ENCODE measurements around the gene MRFAP1L1. TPM values are rescaled to one million over a fixed set of nuclear protein-coding genes. Genes with fewer than 3 reads are reported as not detected.

The MRFAP1L1 gene
- polyA plus RNA-seq, 3 donors from 2014 or later, result 81.3 to 159 (median 139) TPM

DNA sequence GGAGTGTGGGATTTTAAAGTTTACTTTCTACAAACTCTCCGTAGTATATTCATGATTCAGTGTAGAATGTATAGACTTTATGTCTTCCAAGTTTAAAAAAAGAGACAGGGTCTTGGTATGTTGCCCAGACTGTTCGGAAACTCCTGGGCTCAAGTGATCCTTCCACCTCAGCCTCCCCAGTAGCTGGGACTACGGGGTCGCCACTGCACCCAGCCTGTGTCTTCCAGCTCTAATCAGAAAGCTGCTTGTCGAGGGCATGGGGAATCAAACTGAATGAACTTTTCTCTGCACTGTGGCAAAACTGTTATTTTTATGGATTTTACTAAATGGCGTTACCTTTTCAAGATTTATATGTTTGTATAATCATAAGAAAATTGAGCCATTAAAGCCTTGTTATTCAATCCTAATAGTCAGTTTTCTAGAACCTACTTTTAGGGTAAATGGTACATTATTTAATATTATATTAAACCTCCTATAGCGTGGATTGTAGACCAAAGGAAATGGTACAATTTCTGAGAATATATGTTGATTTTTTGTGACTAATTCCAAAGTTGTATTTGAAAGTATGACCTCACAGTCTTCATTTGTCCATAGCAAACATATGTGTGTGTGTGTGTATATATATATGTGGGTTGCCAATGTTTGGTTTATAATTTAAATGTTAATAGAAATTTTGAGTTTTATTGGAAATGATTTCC lies 7.4 kb upstream of the MRFAP1L1 start:
- H3K9me3 Mint-ChIP-seq, result no peaks in the 10 kb centered on the region
- peaks cover 41 to 51% of the 10 kb centered on the region in 2 donors for H3K4me1 Mint-ChIP-seq
- peaks cover 4 to 5% (median 4%) of the 10 kb centered on the region in 3 donors for H3K36me3 Mint-ChIP-seq
- peaks cover 5 to 7% (median 6%) of the 10 kb centered on the region in 3 donors for H3K27me3 Mint-ChIP-seq (ENCODE audit: low read depth in 3 of 3)
- peak overlapping the region; percentile 84 to 98 (median 92) for H3K27ac Mint-ChIP-seq
- peak overlapping the region; percentile 84 to 96 (median 92) for H3K4me3 Mint-ChIP-seq
- DNase-seq, result no peak

DNA sequence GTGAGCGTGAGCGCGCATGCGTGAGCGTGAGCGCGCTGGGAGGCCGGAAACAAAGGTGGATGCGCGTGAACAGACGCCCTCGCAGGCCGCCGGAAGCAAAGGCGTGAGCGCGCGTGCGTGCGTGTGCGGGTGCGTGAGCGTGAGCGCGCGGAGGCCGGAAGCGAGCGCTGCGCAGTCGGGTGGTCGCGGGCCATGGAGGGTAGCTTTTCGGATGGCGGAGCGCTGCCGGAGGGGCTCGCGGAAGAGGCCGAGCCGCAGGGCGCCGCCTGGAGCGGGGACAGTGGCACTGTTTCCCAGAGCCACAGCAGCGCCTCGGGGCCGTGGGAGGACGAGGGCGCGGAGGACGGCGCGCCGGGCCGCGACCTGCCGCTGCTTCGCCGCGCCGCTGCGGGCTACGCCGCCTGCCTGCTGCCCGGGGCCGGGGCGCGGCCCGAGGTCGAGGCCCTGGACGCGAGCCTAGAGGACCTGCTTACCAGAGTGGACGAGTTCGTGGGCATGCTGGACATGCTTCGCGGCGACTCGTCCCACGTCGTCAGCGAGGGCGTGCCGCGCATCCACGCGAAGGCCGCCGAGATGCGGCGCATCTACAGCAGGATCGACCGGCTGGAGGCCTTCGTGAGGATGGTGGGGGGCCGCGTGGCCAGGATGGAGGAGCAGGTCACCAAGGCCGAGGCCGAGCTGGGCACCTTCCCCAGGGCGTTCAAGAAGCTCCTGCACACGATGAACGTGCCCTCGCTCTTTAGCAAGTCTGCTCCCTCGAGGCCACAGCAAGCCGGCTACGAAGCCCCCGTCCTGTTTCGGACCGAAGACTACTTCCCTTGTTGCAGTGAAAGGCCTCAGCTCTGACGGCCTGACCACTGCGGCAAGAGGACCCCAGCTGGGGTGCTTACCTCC lies 6.6 kb upstream of the MRFAP1L1 start, which contains the start of gene BLOC1S4:
Gene BLOC1S4, plus strand, starts transcription at position 157 of the 894 bp plus-strand sequence. Its CDS starts 36 bp downstream, at position 193.
- Mint-ChIP-seq H3K4me3 (peak within 1 kb of the TSS; percentile 92 to 97 (median 95)), H3K9me3 (no peaks in the 10 kb centered on the region), H3K27ac (peak within 1 kb of the TSS; percentile 92 to 98 (median 95)), H3K27me3 (ENCODE audit: low read depth in 3 of 3) (peaks cover 5 to 7% (median 6%) of the 10 kb centered on the region in 3 donors), H3K36me3 (peaks cover 4 to 5% (median 4%) of the 10 kb centered on the region in 3 donors), H3K4me1 (peaks cover 40 to 50% of the 10 kb centered on the region in 2 donors)
- DNase-seq, result peak; percentile 92 to 94 (median 94)

DNA sequence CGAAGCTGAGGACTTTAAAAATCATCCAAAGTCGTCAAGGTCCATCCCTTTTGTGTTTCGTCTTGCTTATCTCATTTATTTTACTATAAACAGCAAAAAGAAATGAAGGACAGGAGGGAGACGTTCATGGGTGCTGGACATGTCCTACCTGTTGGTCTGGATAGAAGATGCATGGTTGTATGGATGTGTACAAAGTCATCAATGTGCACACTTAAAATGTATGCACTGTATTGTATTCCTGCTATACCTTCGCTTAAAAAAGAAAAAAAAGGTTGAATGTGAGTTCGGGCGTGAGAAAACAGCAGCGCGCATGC lies 6.0 kb upstream of the MRFAP1L1 start:
- peak overlapping the region; percentile 92 to 98 (median 95) for H3K27ac Mint-ChIP-seq
- H3K27me3 Mint-ChIP-seq (ENCODE audit: low read depth in 3 of 3), result peaks cover 5 to 6% (median 5%) of the 10 kb centered on the region in 3 donors
- H3K4me1 Mint-ChIP-seq, result peaks cover 39 to 47% of the 10 kb centered on the region in 2 donors
- H3K9me3 Mint-ChIP-seq, result no peaks in the 10 kb centered on the region
- peaks cover 4 to 5% (median 4%) of the 10 kb centered on the region in 3 donors for H3K36me3 Mint-ChIP-seq
- no peak for DNase-seq
- peak overlapping the region; percentile 92 to 97 (median 95) for H3K4me3 Mint-ChIP-seq

DNA sequence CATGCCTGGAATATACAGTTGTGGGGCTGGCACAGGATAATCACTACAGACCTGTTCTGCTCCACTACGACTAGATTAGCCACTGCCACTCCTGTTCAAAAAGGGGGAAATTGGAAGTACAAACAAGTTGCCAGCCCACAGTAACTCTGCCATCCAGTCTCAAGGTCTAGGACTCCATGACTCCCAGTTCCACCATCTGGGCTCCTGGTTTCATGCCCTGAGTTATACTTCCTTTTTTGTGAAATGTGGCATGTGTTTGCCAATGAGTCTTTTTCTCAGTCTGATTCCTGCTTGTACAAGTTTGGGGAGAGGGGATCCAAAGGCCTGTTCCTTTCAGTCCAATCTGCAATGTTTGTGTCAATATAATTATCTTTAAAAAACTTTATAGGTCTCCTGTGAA lies 5.3 kb upstream of the MRFAP1L1 start:
- peaks cover 42 to 50% of the 10 kb centered on the region in 2 donors for H3K4me1 Mint-ChIP-seq
- DNase-seq, result no peak
- H3K27me3 Mint-ChIP-seq (ENCODE audit: low read depth in 3 of 3), result peaks cover 5 to 6% (median 5%) of the 10 kb centered on the region in 3 donors
- no peaks in the 10 kb centered on the region for H3K9me3 Mint-ChIP-seq
- H3K4me3 Mint-ChIP-seq, result peak overlapping the region in 4 of 5 donors; percentile 41 to 62 (median 45)
- H3K36me3 Mint-ChIP-seq, result peaks cover 4 to 5% (median 4%) of the 10 kb centered on the region in 3 donors
- H3K27ac Mint-ChIP-seq, result peak overlapping the region; percentile 49 to 98 (median 66)

DNA sequence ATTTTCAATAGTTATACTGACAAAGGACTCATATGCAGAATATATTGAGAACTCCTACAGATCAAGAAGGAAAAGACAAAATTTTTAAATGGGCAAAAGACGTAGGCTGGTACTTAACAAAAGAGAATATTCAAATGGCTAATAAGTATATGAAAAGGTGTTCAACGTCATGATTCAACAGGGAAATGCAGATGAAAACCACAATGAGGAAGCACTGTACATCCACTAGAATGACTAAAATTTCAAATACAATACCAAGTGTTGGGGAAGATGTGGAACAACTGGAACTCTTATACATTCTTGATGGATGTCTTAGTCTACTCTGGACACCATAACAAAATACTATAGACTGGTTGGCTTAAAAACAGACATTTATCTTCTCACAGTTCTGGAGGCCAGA lies 1.3 kb upstream of the MRFAP1L1 start:
- Mint-ChIP-seq H3K27me3 (ENCODE audit: low read depth in 3 of 3) (peaks cover 11 to 13% (median 12%) of the 10 kb centered on the region in 3 donors), H3K27ac (peak overlapping the region in 3 of 6 donors; percentile 24 to 98 (median 58)), H3K36me3 (peaks cover 6 to 10% (median 6%) of the 10 kb centered on the region in 3 donors), H3K4me1 (peaks cover 59 to 63% of the 10 kb centered on the region in 2 donors), H3K9me3 (no peaks in the 10 kb centered on the region), H3K4me3 (peak overlapping the region in 2 of 5 donors; percentile 23 to 37)
- no peak for DNase-seq

DNA sequence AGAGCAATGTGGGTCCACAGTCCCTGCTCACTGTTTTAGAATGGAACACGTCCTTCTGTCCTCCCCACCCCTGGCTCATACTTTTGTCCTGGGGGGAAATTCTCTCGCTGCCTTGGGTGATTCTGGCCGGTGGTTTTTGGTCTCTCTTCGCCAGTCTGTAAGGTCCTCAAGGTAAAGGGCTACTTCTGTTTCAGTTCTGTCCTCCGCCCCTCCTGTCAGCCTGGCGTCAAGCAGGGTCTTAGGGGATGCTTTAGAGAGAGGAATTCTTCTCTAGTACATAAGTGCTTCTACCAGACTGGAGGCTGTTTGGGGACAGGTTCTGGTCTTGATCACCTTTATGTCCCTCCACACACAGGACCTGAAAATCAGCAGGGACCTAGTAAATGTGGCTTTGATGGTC lies 617 bp upstream of the MRFAP1L1 start:
- no peaks in the 10 kb centered on the region for H3K9me3 Mint-ChIP-seq
- DNase-seq, result no peak
- peak overlapping the region; percentile 98 to 99 (median 98) for H3K27ac Mint-ChIP-seq
- H3K4me3 Mint-ChIP-seq, result peak overlapping the region; percentile 97 to 99 (median 98)
- H3K36me3 Mint-ChIP-seq, result peaks cover 6 to 14% (median 6%) of the 10 kb centered on the region in 3 donors
- H3K27me3 Mint-ChIP-seq (ENCODE audit: low read depth in 3 of 3), result peaks cover 6 to 8% (median 8%) of the 10 kb centered on the region in 3 donors
- H3K4me1 Mint-ChIP-seq, result peaks cover 58 to 63% of the 10 kb centered on the region in 2 donors

DNA sequence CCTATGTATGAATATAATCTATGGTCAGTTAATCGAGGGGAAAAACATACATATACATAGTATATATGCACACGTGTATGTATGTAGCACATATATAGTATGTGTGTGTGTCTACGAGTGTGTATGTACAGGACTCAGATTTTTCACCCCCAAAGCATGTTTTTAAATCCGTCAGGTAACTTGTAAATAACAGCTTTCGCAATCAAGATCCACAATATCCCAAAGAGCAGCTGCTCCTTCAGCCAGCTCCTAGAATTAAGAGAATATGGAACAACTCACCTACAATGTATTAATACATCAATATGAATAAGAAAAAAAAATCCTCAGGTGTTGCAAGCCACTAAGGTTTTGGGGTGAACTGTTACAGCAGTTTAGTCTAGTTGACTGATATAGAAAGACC lies 3.5 kb downstream of the MRFAP1L1 start:
- peak overlapping the region in 4 of 5 donors; percentile 7 to 55 (median 30) for H3K4me3 Mint-ChIP-seq
- H3K4me1 Mint-ChIP-seq, result peaks cover 68 to 84% of the 10 kb centered on the region in 2 donors
- H3K27me3 Mint-ChIP-seq (ENCODE audit: low read depth in 3 of 3), result peaks cover 6 to 9% (median 8%) of the 10 kb centered on the region in 3 donors
- H3K36me3 Mint-ChIP-seq, result peaks cover 13 to 30% (median 21%) of the 10 kb centered on the region in 3 donors
- peak overlapping the region; percentile 11 to 84 (median 58) for H3K27ac Mint-ChIP-seq
- no peaks in the 10 kb centered on the region for H3K9me3 Mint-ChIP-seq
- no peak for DNase-seq

DNA sequence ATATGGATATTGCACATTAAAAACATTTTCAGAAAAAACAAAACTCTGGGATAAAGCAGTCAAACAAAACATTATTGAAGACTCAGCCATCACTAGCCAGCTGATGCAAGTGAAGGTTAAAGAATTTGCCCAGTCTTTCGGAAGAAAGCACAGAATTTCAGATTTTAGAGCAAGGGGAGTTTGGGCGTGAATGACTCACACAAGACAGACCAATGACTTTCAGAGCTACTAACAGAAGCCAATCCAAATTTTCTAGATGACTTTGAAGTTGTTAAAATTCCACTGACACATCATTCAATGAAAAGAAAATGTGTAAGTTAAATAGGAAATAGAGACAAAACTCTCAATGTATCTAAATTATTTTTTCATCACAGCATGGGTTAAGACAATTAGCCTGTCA lies 4.0 kb downstream of the MRFAP1L1 start:
- Mint-ChIP-seq H3K27ac (peak overlapping the region in 2 of 6 donors; percentile 43 to 53), H3K4me3 (peak overlapping the region in 1 of 5 donors; percentile 54), H3K27me3 (ENCODE audit: low read depth in 3 of 3) (peaks cover 6 to 9% (median 8%) of the 10 kb centered on the region in 3 donors), H3K9me3 (no peaks in the 10 kb centered on the region), H3K36me3 (peaks cover 13 to 32% (median 21%) of the 10 kb centered on the region in 3 donors), H3K4me1 (peaks cover 66 to 82% of the 10 kb centered on the region in 2 donors)
- no peak for DNase-seq

DNA sequence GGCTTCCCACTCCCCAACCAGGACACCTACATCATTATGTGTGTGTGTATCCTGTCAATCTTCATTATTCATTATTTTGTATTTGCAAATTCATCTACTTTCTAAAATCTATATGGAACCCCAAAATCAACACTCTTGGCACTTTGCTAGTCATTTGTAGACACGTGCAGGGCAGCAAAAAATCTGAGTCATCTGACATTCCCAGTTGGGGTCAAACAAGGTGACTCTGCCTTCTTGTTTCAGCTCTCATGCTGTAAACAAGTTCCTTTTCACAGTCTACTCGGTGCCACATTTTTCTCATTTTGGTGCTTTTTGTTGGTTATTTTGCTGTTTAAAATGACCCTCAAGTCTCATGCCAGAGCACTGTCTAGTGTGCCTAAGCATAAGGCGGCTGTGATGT lies 5.9 kb downstream of the MRFAP1L1 start:
- Mint-ChIP-seq H3K4me1 (peaks cover 56 to 70% of the 10 kb centered on the region in 2 donors), H3K27ac (peak overlapping the region in 3 of 6 donors; percentile 41 to 67 (median 54)), H3K36me3 (peaks cover 13 to 35% (median 21%) of the 10 kb centered on the region in 3 donors), H3K4me3 (no peak overlapping the region), H3K9me3 (no peaks in the 10 kb centered on the region), H3K27me3 (ENCODE audit: low read depth in 3 of 3) (peaks cover 0 to 1% (median 0%) of the 10 kb centered on the region in 3 donors)
- DNase-seq, result no peak

DNA sequence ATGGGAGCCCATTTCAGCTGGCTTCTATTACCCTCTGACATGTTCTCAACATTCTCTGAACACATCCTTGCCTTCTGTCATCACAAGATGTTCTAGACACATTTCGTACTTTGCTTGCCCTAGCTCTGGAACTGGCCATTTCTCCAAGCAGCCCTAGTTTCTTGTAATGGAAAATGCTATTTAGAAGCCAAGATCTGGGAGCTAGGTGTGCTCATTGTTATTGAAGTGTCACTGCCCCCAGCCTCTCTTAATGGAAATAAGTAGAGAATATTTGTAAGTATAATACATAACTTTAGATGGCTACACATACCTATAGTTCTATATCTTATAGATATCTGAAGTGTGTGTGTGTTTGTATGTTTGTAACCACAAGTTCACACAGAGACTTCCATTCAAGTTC lies 6.9 kb downstream of the MRFAP1L1 start:
- H3K36me3 Mint-ChIP-seq, result peaks cover 8 to 34% (median 20%) of the 10 kb centered on the region in 3 donors
- H3K4me3 Mint-ChIP-seq, result no peak overlapping the region
- H3K9me3 Mint-ChIP-seq, result no peaks in the 10 kb centered on the region
- H3K27me3 Mint-ChIP-seq (ENCODE audit: low read depth in 3 of 3), result peaks cover 0 to 1% (median 0%) of the 10 kb centered on the region in 3 donors
- H3K4me1 Mint-ChIP-seq, result peaks cover 50 to 66% of the 10 kb centered on the region in 2 donors
- H3K27ac Mint-ChIP-seq, result peak overlapping the region in 1 of 6 donors; percentile 62
- DNase-seq, result no peak

DNA sequence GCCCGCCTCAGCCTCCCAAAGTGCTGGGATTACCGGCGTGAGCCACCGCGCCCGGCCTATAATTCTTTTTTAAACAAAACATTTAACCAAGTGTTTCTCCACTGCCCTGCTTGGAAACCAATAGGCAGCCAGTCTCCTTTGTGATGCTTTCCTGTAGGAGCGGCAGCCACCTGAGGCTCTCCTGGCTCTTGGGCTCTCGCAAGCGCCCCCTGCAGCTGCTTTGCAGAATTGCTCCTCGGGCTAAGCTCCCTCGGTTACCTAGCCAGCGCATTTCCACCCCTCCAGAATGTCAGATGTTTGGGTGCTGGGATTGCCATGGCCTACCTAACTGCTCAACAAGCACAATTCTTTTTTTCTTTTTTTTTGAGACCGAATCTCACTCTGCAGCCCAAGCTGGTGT lies 8.3 kb downstream of the MRFAP1L1 start:
- Mint-ChIP-seq H3K27me3 (ENCODE audit: low read depth in 3 of 3) (peaks cover 0 to 1% (median 0%) of the 10 kb centered on the region in 3 donors), H3K4me3 (no peak overlapping the region), H3K36me3 (peaks cover 7 to 33% (median 19%) of the 10 kb centered on the region in 3 donors), H3K27ac (no peak overlapping the region), H3K9me3 (no peaks in the 10 kb centered on the region), H3K4me1 (peaks cover 46 to 63% of the 10 kb centered on the region in 2 donors)
- peak in 2 of 3 donors; percentile 27 to 30 for DNase-seq

DNA sequence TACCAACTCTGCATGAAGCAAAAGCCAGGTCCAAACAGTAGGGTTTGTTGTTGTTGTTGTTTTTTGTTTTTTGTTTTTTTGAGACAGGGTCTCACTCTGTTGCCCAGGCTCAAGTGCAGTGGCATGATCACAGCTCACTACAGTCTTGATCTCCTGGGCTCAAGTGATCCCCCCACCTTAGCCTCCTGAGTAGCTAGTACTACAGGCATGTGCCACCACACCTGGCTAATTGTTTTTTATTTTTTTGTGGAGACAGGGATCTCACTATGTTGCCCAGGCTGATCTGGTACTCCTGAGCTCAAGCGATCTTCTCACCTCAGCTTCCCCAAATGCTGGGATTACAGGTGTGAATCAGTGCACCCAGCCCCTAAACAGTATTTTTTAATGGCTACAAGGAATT lies 9.8 kb downstream of the MRFAP1L1 start:
- no peak overlapping the region for H3K4me3 Mint-ChIP-seq
- H3K27me3 Mint-ChIP-seq (ENCODE audit: low read depth in 3 of 3), result peaks cover 0 to 4% (median 1%) of the 10 kb centered on the region in 3 donors
- H3K4me1 Mint-ChIP-seq, result peaks cover 48 to 63% of the 10 kb centered on the region in 2 donors
- DNase-seq, result no peak
- H3K9me3 Mint-ChIP-seq, result no peaks in the 10 kb centered on the region
- peaks cover 7 to 25% (median 18%) of the 10 kb centered on the region in 3 donors for H3K36me3 Mint-ChIP-seq
- peak overlapping the region in 4 of 6 donors; percentile 60 to 98 (median 81) for H3K27ac Mint-ChIP-seq

DNA sequence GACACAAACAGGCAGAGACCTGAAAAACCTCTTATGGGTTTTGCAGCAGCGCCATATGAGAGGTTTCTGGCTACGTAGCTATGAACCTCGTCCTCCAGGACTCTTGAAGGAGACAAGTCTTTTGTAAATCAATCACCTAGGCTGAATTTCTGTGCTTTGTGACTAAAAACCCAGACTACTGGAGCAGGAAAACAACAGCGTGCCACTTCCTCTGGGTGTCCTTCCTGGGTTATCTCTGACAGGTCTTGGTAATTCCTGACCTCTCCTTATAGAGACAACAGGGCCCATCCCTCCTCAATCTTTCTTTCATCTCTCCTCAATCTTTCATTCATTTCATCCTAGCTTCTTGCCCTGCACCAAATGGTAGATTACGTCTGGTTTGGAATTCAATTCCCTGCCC lies 10.3 kb downstream of the MRFAP1L1 start:
- no peak overlapping the region for H3K4me3 Mint-ChIP-seq
- H3K36me3 Mint-ChIP-seq, result peaks cover 7 to 22% (median 13%) of the 10 kb centered on the region in 3 donors
- no peak for DNase-seq
- H3K9me3 Mint-ChIP-seq, result no peaks in the 10 kb centered on the region
- peaks cover 0 to 4% (median 1%) of the 10 kb centered on the region in 3 donors for H3K27me3 Mint-ChIP-seq (ENCODE audit: low read depth in 3 of 3)
- H3K27ac Mint-ChIP-seq, result peak overlapping the region in 5 of 6 donors; percentile 60 to 98 (median 80)
- peaks cover 49 to 63% of the 10 kb centered on the region in 2 donors for H3K4me1 Mint-ChIP-seq

Data from immature natural killer cell (primary cell).